Astrocyte of the spinal cord (primary cell): Measurements from ENCODE around the gene GIPC3.
"Not testable (repeated sequence)": the region's sequence is repeated elsewhere in the genome, so short reads cannot be mapped to it uniquely, and the experiment has no call there.

ENCODE experiments used
- DNase-seq: peaks from one replicate; pipeline ENCODE4 v3.0.0; 2011; ENCODE audit warnings: low read depth, low spot score
- H3K4me3 ChIP-seq: 2 replicates; pipeline ENCODE4 v1.5.1; 2011; ENCODE audit warnings: low read depth, mild to moderate bottlenecking, low read length, moderate library complexity
- CTCF ChIP-seq: IDR thresholded peaks from 2 replicates; pipeline ENCODE4 v1.5.1; 2012; ENCODE audit warnings: low read depth, mild to moderate bottlenecking, low read length, inconsistent platforms
- in situ Hi-C: cut with HindIII; loops from 2 replicates; pipeline ENCODE4 v1.10.0; 2017; ENCODE audit warnings: low sequenced_read_pairs

Gene GIPC3

GRCh38 chr19:3577723-3578344 is 7.4 kb upstream of the GIPC3 start:
- in situ Hi-C loops, result no loop called here
- no peak for TF ChIP-seq CTCF
- no peak overlapping the region for H3K4me3 ChIP-seq
- no peak for DNase-seq

- no peak for TF ChIP-seq CTCF
- H3K4me3 ChIP-seq, result no peak overlapping the region
- in situ Hi-C loops, result no loop called here
- no peak for DNase-seq
Measured at GRCh38 chr19:3578390-3578789, 6.9 kb upstream of the GIPC3 start.

- TF ChIP-seq CTCF, result no peak
- no peak overlapping the region for H3K4me3 ChIP-seq
- in situ Hi-C loops, result no loop called here
- peak; percentile 93 for DNase-seq
Measured at GRCh38 chr19:3580156-3580934, 4.9 kb upstream of the GIPC3 start.

- DNase-seq, H3K4me3 ChIP-seq, in situ Hi-C loops: not testable (repeated sequence)
Measured at GRCh38 chr19:3581792-3582191, 3.5 kb upstream of the GIPC3 start.

GRCh38 chr19:3584036-3584802 is 1.1 kb upstream of the GIPC3 start:
- H3K4me3 ChIP-seq, in situ Hi-C loops, DNase-seq: not testable (repeated sequence)

- in situ Hi-C loops, result no loop called here
- no peak for DNase-seq
- peak overlapping the region; percentile 36 for H3K4me3 ChIP-seq
- TF ChIP-seq CTCF, result peak; percentile 57
Measured at GRCh38 chr19:3586127-3586626, 899 bp downstream of the GIPC3 start.

GRCh38 chr19:3586707-3587346 is 1.5 kb downstream of the GIPC3 start:
- DNase-seq, result no peak
- no peak for TF ChIP-seq CTCF
- in situ Hi-C loops, result no loop called here
- no peak overlapping the region for H3K4me3 ChIP-seq
